CD4-positive, alpha-beta T cell (primary cell): Measurements from ENCODE around the gene PLSCR1. TPM values are rescaled to one million over a fixed set of nuclear protein-coding genes. Genes with fewer than 3 reads are reported as not detected.

ENCODE experiments used
- ATAC-seq: fragments of 200-7000 bp; cut with Tn5 transposase; one replicate; pipeline ENCODE4 v1.10.0; 2022; ENCODE audit warnings: mild to moderate bottlenecking; ENCODE audit not compliant: poor library complexity
- CTCF ChIA-PET: fragments of 350-600 bp; sonication (Branson Sonifier 250); formaldehyde crosslinking; loops from one replicate; lab custom pipeline; 2021; ENCODE audit warnings: antibody characterized with exemption, inconsistent platforms; lab: Charles Lee
- POLR2A ChIA-PET: fragments of 350-600 bp; sonication (Branson Sonifier 250); formaldehyde crosslinking; loops from one replicate; lab custom pipeline; 2021; ENCODE audit warnings: antibody characterized with exemption, inconsistent platforms; lab: Charles Lee
- DNase-seq, 14 experiments: peaks; one replicate each; pipeline ENCODE4 v3.0.0-alpha.2; 2013 to 2020; ENCODE audit warnings: mixed read lengths in 2 of 14
- H3K27ac ChIP-seq, 2 donors: one replicate each; pipeline versions ENCODE4 v1.5.1 to v1.7.0; 2013; ENCODE audit warnings: low read length in 2 of 2, low read depth in 1 of 2, mild to moderate bottlenecking in 1 of 2
- H3K27me3 ChIP-seq, 2 experiments: 1 replicate in 1 of 2; 2 replicates in 1 of 2; pipeline versions ENCODE4 v1.6.1 to v1.7.0; 2013; ENCODE audit warnings: low read length in 2 of 2, control low read depth in 1 of 2, mild to moderate bottlenecking in 1 of 2, moderate library complexity in 1 of 2; ENCODE audit not compliant: insufficient read depth in 2 of 2, control insufficient read depth in 1 of 2
- H3K36me3 ChIP-seq: one replicate; pipeline ENCODE4 v1.6.1; 2013; ENCODE audit warnings: low read length, control low read depth; ENCODE audit not compliant: insufficient read depth
- H3K4me1 ChIP-seq: one replicate; pipeline ENCODE4 v1.6.1; 2013; ENCODE audit warnings: low read length, control low read depth; ENCODE audit not compliant: insufficient read depth
- H3K4me3 ChIP-seq: one replicate; pipeline ENCODE4 v1.5.1; 2013; ENCODE audit warnings: mild to moderate bottlenecking, low read length, moderate library complexity
- H3K9me3 ChIP-seq, 2 experiments: 1 replicate in 1 of 2; 2 replicates in 1 of 2; pipeline versions ENCODE4 v1.6.1 to v1.7.0; 2013; ENCODE audit warnings: low read length in 2 of 2, mild to moderate bottlenecking in 2 of 2, control low read depth in 1 of 2, moderate library complexity in 1 of 2; ENCODE audit not compliant: control insufficient read depth in 1 of 2, insufficient read depth in 1 of 2
- H3K27ac Mint-ChIP-seq: one replicate; pipeline ENCODE4 v1.8.0; 2020; ENCODE audit warnings: mixed read lengths
- H3K27me3 Mint-ChIP-seq: one replicate; pipeline ENCODE4 v1.8.0; 2021; ENCODE audit warnings: mixed read lengths
- H3K36me3 Mint-ChIP-seq: one replicate; pipeline ENCODE4 v1.8.0; 2021; ENCODE audit warnings: low read depth, mixed read lengths
- H3K4me1 Mint-ChIP-seq: one replicate; pipeline ENCODE4 v1.8.0; 2021; ENCODE audit warnings: low read depth, mixed read lengths
- H3K4me3 Mint-ChIP-seq: one replicate; pipeline ENCODE4 v1.8.0; 2020; ENCODE audit warnings: mild to moderate bottlenecking, mixed read lengths
- H3K9me3 Mint-ChIP-seq: one replicate; pipeline ENCODE4 v1.8.0; 2020; ENCODE audit warnings: mixed read lengths
- intact Hi-C, 2 experiments: fragments of 100-400 bp; cut with DNase I in 1 of 2; cut with micrococcal nuclease in 1 of 2; formaldehyde crosslinking; loops; one replicate each; pipeline versions ENCODE4 v1.15.1 to v1.9.0; 2023 to 2025; cut with DNase I, micrococcal nuclease
- total RNA-seq, 174 experiments: library from RNA in 2 of 174; stranded (reverse) in 2 of 174; gene quantifications; one replicate each; pipeline ENCODE4 v1.2.3 and lab custom pipeline; 2021 to 2026
- TF ChIP-seq, protein P1 (sequence below): fragments of 200-600 bp; IDR thresholded peaks from one replicate; pipeline ENCODE4 v1.8.0; 2022; ENCODE audit warnings: antibody characterized with exemption, mild to moderate bottlenecking

The PLSCR1 gene
- total RNA-seq, 2 experiments from 2014 or later, result 8.2 to 8.3 TPM

DNA sequence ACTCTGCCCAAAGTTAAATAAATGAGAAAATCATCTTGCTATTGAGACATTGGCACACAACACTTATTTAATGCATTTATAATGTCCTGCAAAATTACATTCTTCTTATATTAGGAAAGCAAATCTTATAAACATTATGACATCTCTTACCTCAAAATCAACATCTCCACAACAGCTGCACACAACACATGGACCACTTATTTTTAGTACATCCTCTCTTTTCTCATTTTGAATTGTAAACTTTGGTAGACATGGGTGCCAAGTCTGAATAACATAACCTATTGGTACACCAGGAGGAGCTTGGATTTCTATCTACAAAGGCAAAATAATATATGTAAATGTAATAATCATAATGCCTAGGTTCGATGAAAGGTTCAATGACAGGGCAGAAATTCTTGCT, 23.0 kb downstream of the PLSCR1 start:
- TF ChIP-seq, protein P1, sequence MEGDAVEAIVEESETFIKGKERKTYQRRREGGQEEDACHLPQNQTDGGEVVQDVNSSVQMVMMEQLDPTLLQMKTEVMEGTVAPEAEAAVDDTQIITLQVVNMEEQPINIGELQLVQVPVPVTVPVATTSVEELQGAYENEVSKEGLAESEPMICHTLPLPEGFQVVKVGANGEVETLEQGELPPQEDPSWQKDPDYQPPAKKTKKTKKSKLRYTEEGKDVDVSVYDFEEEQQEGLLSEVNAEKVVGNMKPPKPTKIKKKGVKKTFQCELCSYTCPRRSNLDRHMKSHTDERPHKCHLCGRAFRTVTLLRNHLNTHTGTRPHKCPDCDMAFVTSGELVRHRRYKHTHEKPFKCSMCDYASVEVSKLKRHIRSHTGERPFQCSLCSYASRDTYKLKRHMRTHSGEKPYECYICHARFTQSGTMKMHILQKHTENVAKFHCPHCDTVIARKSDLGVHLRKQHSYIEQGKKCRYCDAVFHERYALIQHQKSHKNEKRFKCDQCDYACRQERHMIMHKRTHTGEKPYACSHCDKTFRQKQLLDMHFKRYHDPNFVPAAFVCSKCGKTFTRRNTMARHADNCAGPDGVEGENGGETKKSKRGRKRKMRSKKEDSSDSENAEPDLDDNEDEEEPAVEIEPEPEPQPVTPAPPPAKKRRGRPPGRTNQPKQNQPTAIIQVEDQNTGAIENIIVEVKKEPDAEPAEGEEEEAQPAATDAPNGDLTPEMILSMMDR, result no peak
- Histone ChIP-seq H3K27ac (no peak overlapping the region), H3K27me3 (no peaks in the 10 kb centered on the region), H3K36me3 (peaks cover 13% of the 10 kb centered on the region), H3K9me3 (no peaks in the 10 kb centered on the region), H3K4me1 (no peaks in the 10 kb centered on the region), H3K4me3 (no peak overlapping the region)
- Mint-ChIP-seq H3K36me3 (peaks cover 42% of the 10 kb centered on the region), H3K27me3 (no peaks in the 10 kb centered on the region), H3K27ac (no peak overlapping the region), H3K4me3 (no peak overlapping the region), H3K9me3 (no peaks in the 10 kb centered on the region), H3K4me1 (no peaks in the 10 kb centered on the region)
- POLR2A ChIA-PET, result no interaction called here
- no peak for DNase-seq
- CTCF ChIA-PET, result no interaction called here
- ATAC-seq, result no peak
- intact Hi-C loops, result no loop called here

DNA sequence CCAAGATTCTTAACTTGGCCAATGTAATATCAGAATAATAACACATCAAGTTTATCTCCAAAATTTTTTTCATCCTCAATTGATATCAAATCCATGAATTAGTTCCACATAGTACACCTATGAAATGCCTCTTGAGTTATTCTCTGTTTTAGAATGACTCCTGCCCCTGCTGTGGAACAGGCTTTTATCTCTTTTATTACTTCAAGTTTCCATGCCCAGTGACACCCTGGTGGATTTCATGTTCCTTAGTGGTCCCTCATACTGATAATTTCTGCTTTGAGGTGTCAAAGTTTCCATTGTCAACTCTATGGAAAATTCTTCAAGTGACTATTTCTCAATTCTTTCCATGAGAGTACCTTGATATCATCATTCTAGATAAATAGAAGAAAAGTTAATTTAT, 24.6 kb downstream of the PLSCR1 start:
- H3K9me3 ChIP-seq, result no peaks in the 10 kb centered on the region
- DNase-seq, result no peak
- H3K27ac ChIP-seq, result no peak overlapping the region
- ChIA-PET POLR2A (no interaction called here), CTCF (no interaction called here)
- intact Hi-C loops, result no loop called here
- Mint-ChIP-seq H3K9me3 (no peaks in the 10 kb centered on the region), H3K4me1 (no peaks in the 10 kb centered on the region), H3K27ac (no peak overlapping the region), H3K36me3 (peaks cover 42% of the 10 kb centered on the region), H3K4me3 (no peak overlapping the region), H3K27me3 (no peaks in the 10 kb centered on the region)
- H3K36me3 ChIP-seq, result peaks cover 10% of the 10 kb centered on the region
- no peaks in the 10 kb centered on the region for H3K27me3 ChIP-seq
- H3K4me3 ChIP-seq, result no peak overlapping the region
- H3K4me1 ChIP-seq, result no peaks in the 10 kb centered on the region
- TF ChIP-seq, protein P1, result no peak
- no peak for ATAC-seq

DNA sequence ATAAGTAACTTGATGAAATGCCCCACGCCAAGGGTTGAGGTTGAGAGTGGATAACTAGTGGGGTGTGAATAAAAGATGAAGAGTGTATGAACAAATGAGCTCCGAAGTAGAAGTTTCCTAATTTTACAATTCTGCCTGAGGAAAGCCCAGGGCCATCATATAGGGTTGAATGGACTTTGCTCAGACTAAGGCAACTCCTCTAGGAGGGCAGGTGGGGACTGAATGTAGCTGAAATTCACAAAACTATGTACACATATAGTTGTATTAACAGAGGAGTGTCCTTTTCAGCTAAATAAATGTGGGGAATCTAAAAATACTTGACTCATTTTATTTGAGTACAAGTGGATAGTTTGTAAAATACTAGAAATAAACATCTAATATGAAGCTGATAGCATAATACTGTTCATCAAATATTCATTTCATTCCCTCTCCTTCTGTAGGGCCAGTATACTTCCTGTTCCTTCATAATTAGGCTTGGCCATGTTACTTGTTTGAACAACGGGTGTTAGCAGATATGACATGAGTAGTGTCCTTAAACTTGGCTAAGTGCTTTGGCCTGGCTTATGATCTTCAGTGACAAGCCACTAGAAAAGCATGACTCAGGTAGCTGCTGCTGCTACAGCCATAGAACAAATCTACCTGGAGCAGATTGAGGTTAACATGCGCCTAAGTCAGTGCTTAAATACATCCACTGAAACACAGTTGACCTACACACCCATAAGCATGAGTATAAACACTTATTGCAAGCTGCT, 26.5 kb downstream of the PLSCR1 start:
- ChIA-PET CTCF (no interaction called here), POLR2A (no interaction called here)
- Histone ChIP-seq H3K4me3 (no peak overlapping the region), H3K27me3 (no peaks in the 10 kb centered on the region), H3K36me3 (peaks cover 4% of the 10 kb centered on the region), H3K4me1 (no peaks in the 10 kb centered on the region), H3K9me3 (no peaks in the 10 kb centered on the region), H3K27ac (no peak overlapping the region)
- intact Hi-C loops, result no loop called here
- Mint-ChIP-seq H3K9me3 (no peaks in the 10 kb centered on the region), H3K27me3 (no peaks in the 10 kb centered on the region), H3K36me3 (peaks cover 37% of the 10 kb centered on the region), H3K27ac (no peak overlapping the region), H3K4me3 (no peak overlapping the region), H3K4me1 (peaks cover 15% of the 10 kb centered on the region)
- TF ChIP-seq, protein P1, result no peak
- ATAC-seq (no peak), DNase-seq (no peak)
